Measurements from ENCODE around the gene MYOG. TPM values are rescaled to one million over a fixed set of nuclear protein-coding genes. Genes with fewer than 3 reads are reported as not detected.

Gene MYOG
- total RNA-seq, 2 experiments from 2014 or later = not detected

GRCh38 chr1:203124546-203125317 is 38.9 kb upstream of the MYOG start:
- Mint-ChIP-seq H3K27me3 (peaks cover 69% of the 10 kb centered on the region), H3K27ac (no peak overlapping the region), H3K4me3 (no peak overlapping the region), H3K9me3 (ENCODE audit: low read depth) (no peaks in the 10 kb centered on the region), H3K4me1 (peaks cover 14% of the 10 kb centered on the region), H3K36me3 (no peaks in the 10 kb centered on the region)
- CTCF ChIA-PET = no interaction called here
- ATAC-seq (no peak), DNase-seq (peak; percentile 29)

GRCh38 chr1:203124011-203124410 is 38.2 kb upstream of the MYOG start:
- ATAC-seq = no peak
- no peaks in the 10 kb centered on the region for H3K36me3 Mint-ChIP-seq
- no peaks in the 10 kb centered on the region for H3K9me3 Mint-ChIP-seq (ENCODE audit: low read depth)
- DNase-seq = peak; percentile 31
- CTCF ChIA-PET = interaction anchor here (1.0 kb wide), 1 partner anchor 48 kb away, joined by 4 read pairs; no protein-coding TSS in a partner anchor
- H3K4me1 Mint-ChIP-seq = peaks cover 14% of the 10 kb centered on the region
- no peak overlapping the region for H3K27ac Mint-ChIP-seq
- peaks cover 68% of the 10 kb centered on the region for H3K27me3 Mint-ChIP-seq
- no peak overlapping the region for H3K4me3 Mint-ChIP-seq

GRCh38 chr1:203122159-203122558 is 36.3 kb upstream of the MYOG start:
- H3K27ac Mint-ChIP-seq = no peak overlapping the region
- DNase-seq (peak; percentile 37), ATAC-seq (no peak)
- H3K4me3 Mint-ChIP-seq = no peak overlapping the region
- no peaks in the 10 kb centered on the region for H3K36me3 Mint-ChIP-seq
- no peaks in the 10 kb centered on the region for H3K9me3 Mint-ChIP-seq (ENCODE audit: low read depth)
- CTCF ChIA-PET = interaction anchor here (1.4 to 2.3 kb wide), 3 partner anchors 11 to 94 kb away, joined by 6 to 11 read pairs (median 8); no protein-coding TSS in a partner anchor
- peaks cover 69% of the 10 kb centered on the region for H3K27me3 Mint-ChIP-seq
- H3K4me1 Mint-ChIP-seq = peaks cover 14% of the 10 kb centered on the region

GRCh38 chr1:203121186-203122015 is 35.6 kb upstream of the MYOG start:
- Mint-ChIP-seq H3K4me3 (no peak overlapping the region), H3K27me3 (peaks cover 66% of the 10 kb centered on the region), H3K4me1 (peaks cover 14% of the 10 kb centered on the region), H3K27ac (no peak overlapping the region), H3K36me3 (no peaks in the 10 kb centered on the region), H3K9me3 (ENCODE audit: low read depth) (no peaks in the 10 kb centered on the region)
- DNase-seq = peak; percentile 37
- CTCF ChIA-PET = interaction anchor here (0.7 to 2.3 kb wide), 4 partner anchors 12 to 95 kb away, joined by 3 to 11 read pairs (median 7); no protein-coding TSS in a partner anchor
- no peak for ATAC-seq

GRCh38 chr1:203120325-203121153 is 34.7 kb upstream of the MYOG start:
- DNase-seq (peak; percentile 26), ATAC-seq (no peak)
- no peak overlapping the region for H3K4me3 Mint-ChIP-seq
- no peaks in the 10 kb centered on the region for H3K9me3 Mint-ChIP-seq (ENCODE audit: low read depth)
- CTCF ChIA-PET = interaction anchor here (0.7 to 1.6 kb wide), 3 partner anchors 52 to 96 kb away, joined by 3 to 11 read pairs (median 6); no protein-coding TSS in a partner anchor
- H3K27ac Mint-ChIP-seq = no peak overlapping the region
- H3K27me3 Mint-ChIP-seq = peaks cover 65% of the 10 kb centered on the region
- peaks cover 14% of the 10 kb centered on the region for H3K4me1 Mint-ChIP-seq
- H3K36me3 Mint-ChIP-seq = no peaks in the 10 kb centered on the region

DNA sequence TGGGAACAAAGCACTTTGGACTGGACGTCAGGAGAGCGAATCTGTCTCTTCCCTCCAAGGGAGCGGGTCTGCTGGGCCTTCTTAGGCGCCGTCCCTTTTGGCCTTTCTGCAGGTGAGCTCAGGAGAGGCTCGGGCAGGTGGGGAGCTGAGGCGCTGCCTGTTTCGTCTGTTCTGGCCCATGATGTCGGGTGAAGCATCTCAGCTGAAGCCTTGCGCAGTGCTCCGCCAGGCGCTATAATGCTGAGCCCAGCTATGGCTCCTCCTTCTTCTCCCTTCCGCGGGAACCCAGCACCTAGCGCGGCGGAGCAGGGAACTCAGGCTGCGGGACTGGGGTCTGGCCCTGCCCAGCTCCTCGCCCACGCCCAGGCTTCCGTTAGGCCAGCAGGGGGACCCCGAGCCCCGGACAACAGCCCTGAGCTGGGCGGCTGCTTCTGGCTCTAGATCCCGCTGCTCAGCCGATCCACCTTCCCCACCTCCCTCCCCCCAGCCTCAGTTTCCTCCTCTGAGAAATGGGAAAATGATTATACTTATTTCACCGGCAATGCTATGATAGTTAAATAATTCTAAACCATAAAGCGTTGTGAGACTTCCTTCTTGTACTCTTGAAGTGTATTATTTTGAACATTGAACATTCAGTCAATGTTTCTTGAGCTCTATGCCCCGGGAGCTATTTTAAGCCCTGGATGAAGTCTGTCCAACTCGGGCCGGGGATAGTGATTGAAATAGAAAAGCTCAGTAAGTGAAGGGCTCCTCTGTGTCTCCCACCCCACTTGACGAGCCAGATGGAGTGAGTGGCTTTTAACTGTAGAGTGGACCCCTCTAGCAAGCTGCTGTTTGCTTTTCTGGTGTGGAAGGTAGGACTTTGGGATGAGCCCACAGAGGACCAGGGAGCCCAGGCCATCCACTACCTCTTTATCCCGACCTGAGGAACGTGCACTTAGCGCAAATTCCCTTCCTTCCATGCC is 32.1 kb upstream of the MYOG start:
- Mint-ChIP-seq H3K27me3 (peaks cover 51% of the 10 kb centered on the region), H3K4me3 (no peak overlapping the region), H3K4me1 (peaks cover 14% of the 10 kb centered on the region), H3K27ac (no peak overlapping the region), H3K9me3 (ENCODE audit: low read depth) (no peaks in the 10 kb centered on the region), H3K36me3 (no peaks in the 10 kb centered on the region)
- DNase-seq = peak; percentile 52
- CTCF ChIA-PET = interaction anchor here (0.8 to 3.1 kb wide), 11 partner anchors 12 to 152 kb away, joined by 3 to 36 read pairs (median 5); no protein-coding TSS in a partner anchor
- ATAC-seq = peak; percentile 69

- Mint-ChIP-seq H3K4me1 (peaks cover 4% of the 10 kb centered on the region), H3K4me3 (no peak overlapping the region), H3K27me3 (peaks cover 46% of the 10 kb centered on the region), H3K36me3 (no peaks in the 10 kb centered on the region), H3K27ac (no peak overlapping the region), H3K9me3 (ENCODE audit: low read depth) (no peaks in the 10 kb centered on the region)
- CTCF ChIA-PET = interaction anchor here (2.0 to 3.1 kb wide), 3 partner anchors 56 to 103 kb away, joined by 8 to 36 read pairs (median 35); no protein-coding TSS in a partner anchor
- DNase-seq = peak; percentile 25
- ATAC-seq = no peak
Observed at GRCh38 chr1:203116091-203116820, 30.4 kb upstream of the MYOG start.

GRCh38 chr1:203114202-203114601 is 28.4 kb upstream of the MYOG start:
- H3K27ac Mint-ChIP-seq = no peak overlapping the region
- CTCF ChIA-PET = no interaction called here
- DNase-seq = no peak

GRCh38 chr1:203113308-203113707 is 27.5 kb upstream of the MYOG start:
- H3K36me3 Mint-ChIP-seq = no peaks in the 10 kb centered on the region
- H3K27me3 Mint-ChIP-seq = peaks cover 52% of the 10 kb centered on the region
- no peak overlapping the region for H3K4me3 Mint-ChIP-seq
- DNase-seq (peak; percentile 18), ATAC-seq (no peak)
- CTCF ChIA-PET = no interaction called here
- no peak overlapping the region for H3K27ac Mint-ChIP-seq
- no peaks in the 10 kb centered on the region for H3K4me1 Mint-ChIP-seq
- no peaks in the 10 kb centered on the region for H3K9me3 Mint-ChIP-seq (ENCODE audit: low read depth)

More at GRCh38 chr1:203114202-203114601, 28.4 kb upstream of the MYOG start:
- ATAC-seq = no peak
- H3K4me3 Mint-ChIP-seq = no peak overlapping the region
- H3K27me3 Mint-ChIP-seq = peaks cover 52% of the 10 kb centered on the region
- H3K9me3 Mint-ChIP-seq (ENCODE audit: low read depth) = no peaks in the 10 kb centered on the region
- H3K4me1 Mint-ChIP-seq = no peaks in the 10 kb centered on the region
- no peaks in the 10 kb centered on the region for H3K36me3 Mint-ChIP-seq

GRCh38 chr1:203112475-203112874 is 26.7 kb upstream of the MYOG start:
- Mint-ChIP-seq H3K4me3 (no peak overlapping the region), H3K4me1 (no peaks in the 10 kb centered on the region), H3K9me3 (ENCODE audit: low read depth) (no peaks in the 10 kb centered on the region), H3K36me3 (no peaks in the 10 kb centered on the region), H3K27ac (no peak overlapping the region), H3K27me3 (peaks cover 51% of the 10 kb centered on the region)
- DNase-seq (peak; percentile 31), ATAC-seq (no peak)
- CTCF ChIA-PET = no interaction called here

GRCh38 chr1:203104789-203105390 is 19.1 kb upstream of the MYOG start:
- peaks cover 40% of the 10 kb centered on the region for H3K27me3 Mint-ChIP-seq
- H3K9me3 Mint-ChIP-seq (ENCODE audit: low read depth) = no peaks in the 10 kb centered on the region
- no peak for DNase-seq
- H3K4me1 Mint-ChIP-seq = no peaks in the 10 kb centered on the region
- no peak overlapping the region for H3K4me3 Mint-ChIP-seq
- H3K36me3 Mint-ChIP-seq = no peaks in the 10 kb centered on the region
- ATAC-seq = no peak
- CTCF ChIA-PET = no interaction called here
- H3K27ac Mint-ChIP-seq = no peak overlapping the region
